Fibroblast of skin of left quadriceps (primary cell): ENCODE data around the gene CLDN9.

Source experiments
- DNase-seq, 2 experiments: peaks; one replicate each; pipeline ENCODE4 v3.0.0-alpha.2; 2013; ENCODE audit warnings: low read depth in 2 of 2

Gene CLDN9

GRCh38 chr16:3056336-3057180 is 43.8 kb downstream of the CLDN9 start:
- DNase-seq = no peak

GRCh38 chr16:3057181-3058138 is 44.7 kb downstream of the CLDN9 start:
- DNase-seq = no peak

- DNase-seq = no peak
Observed at GRCh38 chr16:3058139-3059030, 45.7 kb downstream of the CLDN9 start.

- DNase-seq = peak; percentile 58 to 67
Observed at GRCh38 chr16:3059041-3059722, 46.5 kb downstream of the CLDN9 start.

- DNase-seq = no peak
Observed at GRCh38 chr16:3059723-3060242, 47.1 kb downstream of the CLDN9 start.

- no peak for DNase-seq
Observed at GRCh38 chr16:3060339-3061127, 47.8 kb downstream of the CLDN9 start.

- no peak for DNase-seq
Observed at GRCh38 chr16:3062553-3062952, 49.8 kb downstream of the CLDN9 start.

GRCh38 chr16:3063625-3064386 is 51.1 kb downstream of the CLDN9 start:
- DNase-seq = no peak
